MV-4-11 (cell line): ENCODE data around the gene MUC12.
"Not testable (repeated sequence)": the region's sequence is repeated elsewhere in the genome, so short reads cannot be mapped to it uniquely, and the experiment has no call there.

ENCODE experiments used
- DNase-seq: peaks from one replicate; lab custom pipeline; 2025; lab: John Stamatoyannopoulos, UW

The MUC12 gene

DNA sequence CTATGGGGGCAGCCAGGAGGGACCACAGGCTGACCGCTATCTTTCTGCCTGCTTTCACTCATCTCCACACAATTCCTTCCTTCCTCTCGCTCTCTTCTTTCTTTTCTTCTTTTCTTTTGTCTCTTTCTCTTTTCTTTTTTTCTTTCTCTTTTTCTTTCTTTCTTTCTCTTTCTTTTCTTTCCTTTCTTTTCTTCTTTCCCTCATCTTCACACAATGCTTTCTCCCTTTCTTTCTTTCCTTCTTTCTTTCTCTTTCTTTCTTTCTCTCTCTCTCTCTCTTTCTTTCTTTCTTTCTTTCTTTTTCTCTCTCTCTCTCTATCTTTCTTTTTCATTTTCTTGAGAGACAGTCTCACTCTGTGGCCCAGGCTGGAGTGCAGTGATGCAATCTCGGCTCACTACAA lies 6.8 kb upstream of the MUC12 start:
- DNase-seq = no peak

DNA sequence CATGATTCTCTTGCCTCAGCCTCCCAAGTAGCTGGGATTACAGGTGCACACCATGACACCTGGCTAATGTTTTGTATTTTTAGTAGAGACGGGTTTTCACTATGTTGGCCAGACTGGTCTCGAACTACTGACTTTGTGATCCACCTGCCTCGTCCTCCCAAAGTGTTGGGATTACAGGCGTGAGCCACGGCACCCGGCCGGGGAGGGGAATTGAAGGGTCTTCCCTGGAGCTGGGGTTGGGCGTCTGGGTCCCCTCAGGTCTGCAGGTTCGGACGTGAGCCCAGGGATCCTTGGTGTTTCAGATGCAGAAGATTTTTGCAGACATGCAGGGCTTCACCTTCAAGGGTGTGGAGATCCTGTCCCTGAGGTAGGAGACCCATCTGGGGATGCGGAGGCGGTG lies 6.0 kb upstream of the MUC12 start:
- no peak for DNase-seq

- DNase-seq = no peak
Observed at GRCh38 chr7:100963874-100964273, 5.5 kb upstream of the MUC12 start.

- DNase-seq = no peak
Observed at GRCh38 chr7:100964630-100965029, 4.7 kb upstream of the MUC12 start.

DNA sequence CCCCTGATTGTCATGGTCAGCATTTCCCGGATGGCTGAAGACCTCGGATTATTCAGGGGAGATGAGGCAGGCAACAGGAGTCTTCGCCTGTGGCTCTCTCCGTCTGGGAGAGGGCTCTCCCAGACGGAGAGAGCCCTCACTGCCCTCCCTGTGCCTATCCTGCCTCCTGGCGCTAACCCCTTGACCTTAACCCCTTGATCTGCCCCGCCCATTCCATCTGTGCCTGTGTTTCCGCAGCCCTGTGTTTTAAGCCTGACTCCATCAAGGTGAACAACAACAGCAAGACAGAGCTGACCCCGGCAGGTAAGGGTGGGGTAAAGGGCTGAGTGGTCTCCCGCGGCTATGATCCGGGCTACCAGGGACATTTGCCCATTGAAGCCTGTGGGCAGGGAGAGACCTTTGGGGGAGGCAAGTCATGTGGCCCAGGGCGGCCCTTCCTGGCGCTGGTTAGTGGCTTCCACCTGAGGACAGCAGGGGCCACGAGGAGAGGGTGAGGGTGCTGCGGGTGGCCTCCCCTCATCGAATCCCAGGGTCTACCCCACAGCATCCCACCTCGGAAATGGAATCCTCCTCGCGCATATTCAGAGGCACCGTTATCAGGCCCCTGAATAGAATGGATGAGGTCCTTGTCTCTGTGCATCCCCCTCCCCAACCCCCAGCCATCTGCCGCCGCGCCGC lies 4.2 kb upstream of the MUC12 start:
- DNase-seq = no peak

DNA sequence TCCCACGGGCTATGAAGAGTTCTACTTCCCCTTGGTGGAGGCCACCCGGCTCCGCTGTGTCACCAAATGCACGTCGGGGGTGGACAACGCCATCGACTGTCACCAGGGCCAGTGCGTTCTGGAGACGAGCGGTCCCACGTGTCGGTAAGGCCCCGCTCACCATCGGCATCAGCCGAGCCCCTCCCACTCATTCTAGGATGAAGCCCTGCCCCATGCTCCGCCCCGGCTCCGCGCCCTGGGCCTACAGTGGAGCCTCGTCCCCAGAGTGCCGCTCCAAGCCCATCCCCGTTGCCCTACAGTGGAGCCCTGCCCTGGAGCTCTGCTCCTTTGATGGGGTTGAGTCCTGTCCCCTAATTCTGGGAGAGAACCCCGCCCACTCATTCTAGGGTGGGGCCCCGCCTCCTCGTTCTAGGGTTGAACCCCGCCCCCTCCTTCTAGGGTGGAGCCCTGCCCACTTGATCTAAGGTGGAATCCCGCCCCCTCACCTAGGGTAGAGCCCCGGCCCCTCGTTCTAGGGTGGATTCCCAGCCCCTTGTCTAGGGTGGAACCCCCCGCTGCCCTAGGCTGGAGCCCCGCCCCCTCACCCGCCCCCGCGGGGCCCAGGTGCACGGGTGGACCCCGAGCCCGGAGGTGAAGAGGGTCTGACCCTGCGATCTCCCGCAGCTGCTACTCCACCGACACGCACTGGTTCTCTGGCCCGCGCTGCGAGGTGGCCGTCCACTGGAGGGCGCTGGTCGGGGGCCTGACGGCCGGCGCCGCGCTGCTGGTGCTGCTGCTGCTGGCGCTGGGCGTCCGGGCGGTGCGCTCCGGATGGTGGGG lies 3.4 kb upstream of the MUC12 start:
- no peak for DNase-seq

DNA sequence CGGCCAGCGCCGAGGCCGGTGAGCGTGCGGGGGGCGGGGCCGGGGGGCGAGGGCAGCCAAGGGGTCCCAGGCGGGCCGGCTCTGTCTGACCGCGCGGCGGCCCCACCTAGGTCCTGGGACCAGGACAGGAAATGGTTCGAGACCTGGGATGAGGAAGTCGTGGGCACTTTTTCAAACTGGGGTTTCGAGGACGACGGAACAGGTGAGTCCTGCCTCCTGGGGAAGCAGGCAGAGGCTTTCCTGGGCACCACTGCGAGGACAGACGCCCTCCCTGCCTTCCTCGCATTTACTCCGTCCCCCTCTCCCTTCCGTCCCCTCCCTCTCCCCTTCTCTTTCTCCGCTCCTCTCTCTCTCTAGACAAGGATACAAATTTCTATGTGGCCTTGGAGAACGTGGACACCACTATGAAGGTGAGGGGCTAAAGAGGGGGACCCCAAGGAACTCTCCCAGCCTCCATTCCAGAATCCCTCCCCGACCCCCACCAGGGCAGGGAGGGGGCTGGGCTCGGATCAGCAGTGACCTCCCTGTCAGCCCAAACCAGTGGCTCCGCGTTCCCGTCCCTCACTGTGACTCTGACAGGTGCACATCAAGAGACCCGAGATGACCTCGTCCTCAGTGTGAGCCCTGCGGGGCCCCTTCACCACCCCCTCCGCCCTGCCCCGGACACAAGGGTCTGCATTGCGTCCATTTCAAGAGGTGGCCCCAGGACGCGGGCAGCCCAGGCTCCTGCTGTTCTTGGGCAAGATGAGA lies 2.6 kb upstream of the MUC12 start:
- DNase-seq = no peak

DNA sequence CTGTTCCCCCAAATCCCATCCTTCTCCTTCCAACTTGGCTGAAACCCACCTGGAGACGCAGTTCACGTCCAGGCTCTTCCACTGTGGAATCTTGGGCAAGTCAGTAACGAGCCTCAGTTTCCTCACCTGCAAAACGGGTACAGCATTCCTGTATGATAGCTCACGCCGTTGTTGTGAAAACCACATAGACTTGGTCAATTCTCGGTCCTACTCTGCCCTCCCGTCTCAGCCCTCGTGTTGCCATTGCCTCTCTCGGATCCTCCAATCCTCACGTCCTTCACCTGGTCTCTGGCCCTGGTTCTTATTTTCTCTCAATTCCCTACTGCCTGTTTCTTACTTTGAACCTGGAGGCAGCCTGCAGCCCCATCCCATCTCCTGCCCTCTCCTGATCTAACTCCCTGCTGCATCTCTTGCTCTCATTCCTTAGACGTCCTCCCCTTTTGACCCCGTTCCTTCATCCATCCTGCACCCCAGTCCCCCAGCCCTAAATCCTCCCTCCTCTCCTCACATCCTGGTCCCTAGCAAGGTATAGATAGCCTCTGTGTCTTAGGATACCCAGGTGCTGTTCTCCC lies 2.0 kb upstream of the MUC12 start:
- DNase-seq = no peak

DNA sequence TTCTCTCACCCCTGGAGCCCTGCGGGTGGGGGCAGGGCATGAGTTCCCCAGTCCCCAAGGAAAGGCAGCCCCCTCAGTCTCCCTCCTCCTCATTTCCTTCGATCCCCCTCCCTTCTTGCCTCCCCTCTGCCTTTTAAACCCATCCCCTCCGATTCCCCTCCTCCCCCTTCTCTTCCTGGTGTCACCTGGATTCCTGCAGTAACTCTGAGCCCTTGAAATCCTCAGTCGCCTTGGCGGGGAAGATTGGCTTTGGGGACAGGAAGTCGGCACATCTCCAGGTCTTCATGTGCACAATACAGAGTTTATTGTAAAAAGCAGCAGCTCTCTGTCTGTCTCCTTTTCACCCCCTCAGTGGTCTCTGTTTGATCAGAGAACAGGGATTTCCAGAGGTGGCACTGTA lies 1.3 kb upstream of the MUC12 start:
- no peak for DNase-seq

- DNase-seq = no peak
Observed at GRCh38 chr7:100968650-100969049, 715 bp upstream of the MUC12 start.

- DNase-seq = no peak
Observed at GRCh38 chr7:100971111-100972001, 2.0 kb downstream of the MUC12 start.

DNA sequence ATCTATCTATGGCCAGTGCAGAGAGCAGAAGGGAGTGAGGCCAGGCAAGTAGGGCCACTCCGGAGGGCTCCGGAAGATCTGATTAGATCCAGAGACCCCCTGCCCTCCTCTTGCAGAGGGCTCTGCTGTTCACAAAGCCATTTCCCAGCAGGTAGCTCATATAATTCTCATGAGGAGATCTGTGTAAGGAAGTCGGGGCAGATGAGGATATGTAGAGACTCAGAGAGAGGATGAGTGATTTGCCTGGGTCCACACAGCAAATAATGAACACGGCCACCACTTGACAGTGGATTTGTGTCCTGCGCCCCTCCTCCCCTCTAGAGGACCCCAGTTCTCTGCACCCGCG lies 2.6 kb downstream of the MUC12 start:
- no peak for DNase-seq

DNA sequence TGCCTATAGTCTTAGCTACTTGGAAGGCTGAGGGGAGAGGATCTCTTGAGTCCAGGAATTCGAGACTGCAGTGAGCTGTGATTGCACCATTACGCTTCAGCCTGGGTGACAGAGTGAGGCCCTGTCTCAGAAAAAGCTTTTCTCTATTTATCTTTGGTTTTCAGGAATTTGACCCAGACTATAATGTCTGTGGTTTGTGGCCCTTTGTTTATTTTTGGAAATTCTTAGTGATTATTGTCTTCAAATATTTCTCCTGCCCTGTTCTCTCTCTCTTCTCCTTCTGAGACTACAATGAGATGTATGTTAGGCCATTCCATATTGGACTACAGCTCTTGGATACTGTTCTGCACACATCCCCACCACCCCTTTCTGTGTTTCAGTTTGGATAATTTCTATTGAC lies 4.7 kb downstream of the MUC12 start:
- no peak for DNase-seq

DNA sequence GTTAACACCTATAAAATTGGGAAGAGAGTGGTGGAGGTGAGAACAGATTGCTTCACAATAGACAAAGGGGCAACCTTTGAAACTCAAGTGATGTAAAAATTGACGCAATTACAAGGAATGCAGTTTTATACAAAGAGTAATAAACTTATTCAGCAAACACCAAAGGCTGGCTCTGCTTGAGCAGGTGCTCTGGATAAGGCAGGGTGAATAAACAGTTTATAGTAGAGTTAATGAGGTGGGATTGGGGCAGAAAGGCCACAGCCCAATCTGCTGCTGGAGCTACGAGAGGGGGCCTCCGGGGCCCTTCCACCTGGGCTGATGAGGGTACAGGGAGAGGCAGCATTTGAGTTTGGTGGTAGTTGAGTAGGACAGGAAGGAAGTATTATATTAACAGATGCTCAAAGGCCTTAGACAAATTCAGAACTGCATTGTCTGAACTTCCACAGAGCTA lies 6.0 kb downstream of the MUC12 start:
- no peak for DNase-seq

DNA sequence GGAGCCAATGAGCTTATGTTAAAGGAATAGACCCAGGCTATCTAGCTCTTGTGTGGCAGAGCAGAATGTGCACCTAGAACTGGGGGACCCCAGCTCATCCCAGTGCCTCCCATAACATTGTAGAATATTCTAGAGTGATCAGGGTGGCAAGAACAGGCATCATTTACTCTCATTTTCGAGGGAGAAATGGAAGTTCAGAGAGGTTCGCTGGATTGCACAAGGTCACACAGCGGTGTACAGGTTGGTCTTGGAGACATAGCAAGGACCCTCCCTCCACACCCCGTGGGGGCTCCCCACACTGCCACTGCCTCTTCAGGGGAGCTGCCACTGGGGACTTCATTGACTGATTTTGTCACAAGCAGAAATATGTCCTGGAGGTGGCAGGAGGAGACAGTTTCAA lies 8.9 kb downstream of the MUC12 start:
- DNase-seq = no peak

- DNase-seq = no peak
Observed at GRCh38 chr7:100983451-100984187, 14.3 kb downstream of the MUC12 start.

DNA sequence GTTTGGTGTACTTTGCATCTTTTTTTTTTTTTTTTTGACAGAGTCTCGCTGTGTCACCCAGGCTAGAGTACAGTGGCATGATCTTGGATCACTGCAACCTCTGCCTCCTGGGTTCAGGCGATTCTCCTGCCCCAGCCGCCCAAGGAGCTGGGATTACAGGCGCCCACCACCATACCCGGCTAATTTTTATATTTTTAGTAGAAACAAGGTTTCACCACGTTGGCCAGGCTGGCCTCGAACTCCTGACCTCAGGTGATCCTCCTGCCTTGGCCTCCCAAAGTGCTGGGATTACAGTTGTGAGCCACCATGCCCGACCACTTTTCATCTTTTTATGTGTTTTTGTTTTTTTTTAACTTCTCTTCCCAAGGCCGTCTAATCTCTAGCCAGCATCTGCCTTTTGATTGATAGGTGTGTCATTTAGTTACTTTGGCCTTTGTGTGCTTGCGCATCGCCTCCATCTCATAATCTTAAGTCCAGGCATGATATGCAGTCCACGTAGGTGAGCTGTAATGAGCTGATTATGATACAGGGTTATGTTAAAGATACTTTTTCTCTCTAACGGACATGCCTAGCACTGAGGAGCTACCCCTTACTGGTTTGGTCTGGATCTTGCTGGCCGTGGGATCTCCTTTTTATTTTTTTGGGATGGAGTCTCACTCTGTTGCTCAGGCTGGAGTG lies 15.0 kb downstream of the MUC12 start:
- DNase-seq = not testable (repeated sequence)

GRCh38 chr7:100985033-100985797 lies 15.8 kb downstream of the MUC12 start:
- DNase-seq = not testable (repeated sequence)

GRCh38 chr7:100991631-100992030 lies 22.3 kb downstream of the MUC12 start:
- DNase-seq = no peak

- DNase-seq = not testable (repeated sequence)
Observed at GRCh38 chr7:100992280-100992679, 22.9 kb downstream of the MUC12 start.
